HEK293 (cell line): Measurements from ENCODE around the gene COX6A2.

Experiments used
- CTCF ChIA-PET: fragments of 350-600 bp; formaldehyde crosslinking; extraction: SDS; loops from one replicate; lab custom pipeline; 2021; ENCODE audit warnings: antibody characterized with exemption; lab: Yijun Ruan, JAX
- POLR2A ChIA-PET: fragments of 300-600 bp; formaldehyde crosslinking; extraction: SDS; loops from one replicate; lab custom pipeline; 2020; ENCODE audit warnings: antibody characterized with exemption, inconsistent platforms; lab: Yijun Ruan, JAX
- H3K27ac ChIP-seq: fragments of 200-500 bp; sonication (Bioruptor generic); 2 replicates; pipeline ENCODE4 v1.5.1; 2014; ENCODE audit warnings: low read depth, low read length, control low read depth, inconsistent platforms; ENCODE audit errors: extremely low read depth
- H3K36me3 ChIP-seq, 2 experiments: fragments of 200-500 bp in 1 of 2; sonication (Bioruptor generic) in 1 of 2; 1 replicate in 1 of 2; 2 replicates in 1 of 2; pipeline ENCODE4 v1.5.1; 2014 to 2017; ENCODE audit warnings: inconsistent platforms in 2 of 2, low read length in 2 of 2; ENCODE audit not compliant: control insufficient read depth in 2 of 2, insufficient read depth in 1 of 2
- H3K4me1 ChIP-seq: fragments of 200-500 bp; sonication (Bioruptor generic); 2 replicates; pipeline ENCODE4 v1.5.1; 2014; ENCODE audit warnings: mild to moderate bottlenecking, low read length, inconsistent platforms; ENCODE audit not compliant: control insufficient read depth, insufficient read depth
- H3K4me3 ChIP-seq: 2 replicates; pipeline ENCODE4 v1.5.1; 2011; ENCODE audit warnings: low read depth, mild to moderate bottlenecking, control low read depth, low read length, moderate library complexity
- H3K9me3 ChIP-seq: fragments of 200-500 bp; sonication (Bioruptor generic); 2 replicates; pipeline ENCODE4 v1.5.1; 2014; ENCODE audit warnings: low read depth, low read length, inconsistent platforms; ENCODE audit not compliant: control insufficient read depth, insufficient read depth
- IKZF3 ChIP-seq: fragments of 450-650 bp; IDR thresholded peaks from 2 replicates; pipeline ENCODE4 v1.5.0; 2018; ENCODE audit warnings: missing biosample characterization, mild to moderate bottlenecking, missing genetic modification characterization, moderate library complexity
- KLF9 ChIP-seq: fragments of 450-650 bp; formaldehyde crosslinking; IDR thresholded peaks from 2 replicates; pipeline ENCODE4 v1.5.1; 2016; ENCODE audit warnings: missing biosample characterization, missing genetic modification characterization, low read depth
- RBAK ChIP-seq: fragments of 450-650 bp; formaldehyde crosslinking; IDR thresholded peaks from 2 replicates; pipeline ENCODE4 v1.5.1; 2016; ENCODE audit warnings: missing biosample characterization, missing genetic modification characterization
- SALL2 ChIP-seq: fragments of 450-650 bp; formaldehyde crosslinking; IDR thresholded peaks from 2 replicates; pipeline ENCODE4 v1.5.0; 2017; ENCODE audit warnings: missing biosample characterization, mild to moderate bottlenecking, missing genetic modification characterization, borderline replicate concordance
- SCRT2 ChIP-seq: fragments of 450-650 bp; formaldehyde crosslinking; IDR thresholded peaks from 2 replicates; pipeline ENCODE4 v1.5.1; 2016; ENCODE audit warnings: missing biosample characterization, missing genetic modification characterization
- TRIM28 ChIP-seq: IDR thresholded peaks from 2 replicates; pipeline ENCODE4 v1.6.1; 2011; ENCODE audit warnings: low read length, control low read depth, borderline replicate concordance
- ZBTB1 ChIP-seq: fragments of 450-650 bp; formaldehyde crosslinking; IDR thresholded peaks from 2 replicates; pipeline ENCODE4 v1.5.1; 2016; ENCODE audit warnings: missing biosample characterization, missing genetic modification characterization
- ZBTB21 ChIP-seq: fragments of 450-650 bp; formaldehyde crosslinking; IDR thresholded peaks from 2 replicates; pipeline ENCODE4 v1.5.1; 2017; ENCODE audit warnings: missing biosample characterization, missing genetic modification characterization
- ZFP3 ChIP-seq: fragments of 450-650 bp; formaldehyde crosslinking; IDR thresholded peaks from 2 replicates; pipeline ENCODE4 v1.5.1; 2016; ENCODE audit warnings: low read depth, missing biosample characterization, missing genetic modification characterization
- ZNF2 ChIP-seq: fragments of 450-650 bp; formaldehyde crosslinking; IDR thresholded peaks from 2 replicates; pipeline ENCODE4 v1.5.1; 2016; ENCODE audit warnings: missing biosample characterization, missing genetic modification characterization
- ZNF274 ChIP-seq, 2 experiments: fragments of 200-500 bp in 1 of 2; fragments of 450-650 bp in 1 of 2; sonication (Bioruptor generic) in 1 of 2; formaldehyde crosslinking in 1 of 2; IDR thresholded peaks; 2 replicates each; pipeline versions ENCODE4 v1.5.1 to v1.6.1; 2014 to 2016; ENCODE audit warnings: borderline replicate concordance in 1 of 2, inconsistent platforms in 1 of 2, low read length in 1 of 2, missing biosample characterization in 1 of 2, missing genetic modification characterization in 1 of 2
- ZNF350 ChIP-seq: fragments of 450-650 bp; formaldehyde crosslinking; IDR thresholded peaks from 2 replicates; pipeline ENCODE4 v1.5.0; 2017; ENCODE audit warnings: missing biosample characterization, mild to moderate bottlenecking, missing genetic modification characterization
- ZNF558 ChIP-seq: fragments of 450-650 bp; formaldehyde crosslinking; IDR thresholded peaks from 2 replicates; pipeline ENCODE4 v1.5.1; 2016; ENCODE audit warnings: missing biosample characterization, missing genetic modification characterization
- ZNF658 ChIP-seq: fragments of 450-650 bp; formaldehyde crosslinking; IDR thresholded peaks from 2 replicates; pipeline ENCODE4; 2016; ENCODE audit warnings: missing biosample characterization, missing genetic modification characterization
- ZNF670 ChIP-seq: fragments of 450-650 bp; formaldehyde crosslinking; IDR thresholded peaks from 2 replicates; pipeline ENCODE4 v1.5.1; 2016; ENCODE audit warnings: missing biosample characterization, missing genetic modification characterization, low read depth
- ZNF792 ChIP-seq: fragments of 450-650 bp; formaldehyde crosslinking; IDR thresholded peaks from 2 replicates; pipeline ENCODE4 v1.5.1; 2016; ENCODE audit warnings: missing biosample characterization, missing genetic modification characterization
- TF ChIP-seq, protein P1 (sequence below): fragments of 450-650 bp; formaldehyde crosslinking; IDR thresholded peaks from 2 replicates; pipeline ENCODE4 v1.5.1; 2016; ENCODE audit warnings: missing biosample characterization, missing genetic modification characterization, borderline replicate concordance
- TF ChIP-seq, protein P2 (sequence below): fragments of 450-650 bp; formaldehyde crosslinking; IDR thresholded peaks from 2 replicates; pipeline ENCODE4 v1.5.1; 2016; ENCODE audit warnings: missing biosample characterization, missing genetic modification characterization, low read depth

Gene COX6A2

DNA sequence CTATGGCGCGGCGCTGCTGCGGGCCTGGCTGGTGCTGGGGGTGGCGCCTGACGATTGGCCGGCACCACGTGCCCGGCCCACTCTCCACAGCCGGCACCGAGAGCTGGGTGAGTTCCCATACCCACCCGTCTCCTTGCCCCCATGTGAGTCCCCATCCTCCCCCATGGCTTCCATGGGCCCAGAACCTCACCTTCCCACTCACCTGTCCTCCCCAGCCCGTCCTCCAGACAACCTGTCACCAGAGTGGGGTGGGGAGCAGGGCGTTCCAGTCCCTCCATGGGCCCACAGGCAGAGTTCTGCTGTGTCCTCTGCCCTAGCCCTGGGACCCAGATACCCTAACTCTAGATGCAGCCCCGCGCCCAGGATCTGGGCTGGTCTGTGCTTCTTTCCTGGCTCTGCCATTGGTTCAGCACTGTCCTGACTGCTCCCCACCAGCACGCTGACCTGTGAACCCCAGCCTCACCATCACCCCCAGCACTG lies 36.7 kb upstream of the COX6A2 start (continued):
- TF ChIP-seq ZNF670 (tag by site-specific recombination) (no peak), ZNF792 (tag by site-specific recombination) (no peak), ZBTB1 (tag by site-specific recombination) (no peak)

DNA sequence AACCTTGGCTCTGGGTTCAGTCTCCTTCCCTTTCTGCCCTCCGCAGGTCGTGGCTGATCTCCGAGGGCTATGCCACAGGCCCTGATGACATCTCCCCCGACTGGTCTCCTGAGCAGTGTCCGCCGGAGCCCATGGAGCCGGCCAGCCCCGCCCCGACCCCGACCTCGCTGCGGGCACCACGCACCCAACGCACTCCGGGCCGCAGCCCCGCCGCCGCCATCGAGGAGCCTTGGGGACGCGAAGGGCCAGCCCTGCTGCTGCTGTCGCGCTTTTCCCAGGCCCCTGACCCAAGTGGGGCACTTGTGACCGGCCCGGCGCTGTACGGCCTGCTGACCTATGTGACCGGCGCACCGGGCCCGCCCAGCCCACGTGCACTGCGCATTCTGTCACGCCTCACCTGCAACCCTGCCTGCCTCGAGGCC lies 36.2 kb upstream of the COX6A2 start:
- H3K4me1 ChIP-seq, result no peaks in the 10 kb centered on the region
- H3K27ac ChIP-seq, result no peak overlapping the region
- no peaks in the 10 kb centered on the region for H3K9me3 ChIP-seq
- POLR2A ChIA-PET, result no interaction called here
- H3K36me3 ChIP-seq, result peaks cover 0 to 49% of the 10 kb centered on the region in 2 experiments; a peak in 2 of 3 replicates
- CTCF ChIA-PET, result no interaction called here
- TF ChIP-seq SCRT2 (tag by site-specific recombination) (no peak), ZNF350 (tag by site-specific recombination) (no peak)
- H3K4me3 ChIP-seq, result no peak overlapping the region

DNA sequence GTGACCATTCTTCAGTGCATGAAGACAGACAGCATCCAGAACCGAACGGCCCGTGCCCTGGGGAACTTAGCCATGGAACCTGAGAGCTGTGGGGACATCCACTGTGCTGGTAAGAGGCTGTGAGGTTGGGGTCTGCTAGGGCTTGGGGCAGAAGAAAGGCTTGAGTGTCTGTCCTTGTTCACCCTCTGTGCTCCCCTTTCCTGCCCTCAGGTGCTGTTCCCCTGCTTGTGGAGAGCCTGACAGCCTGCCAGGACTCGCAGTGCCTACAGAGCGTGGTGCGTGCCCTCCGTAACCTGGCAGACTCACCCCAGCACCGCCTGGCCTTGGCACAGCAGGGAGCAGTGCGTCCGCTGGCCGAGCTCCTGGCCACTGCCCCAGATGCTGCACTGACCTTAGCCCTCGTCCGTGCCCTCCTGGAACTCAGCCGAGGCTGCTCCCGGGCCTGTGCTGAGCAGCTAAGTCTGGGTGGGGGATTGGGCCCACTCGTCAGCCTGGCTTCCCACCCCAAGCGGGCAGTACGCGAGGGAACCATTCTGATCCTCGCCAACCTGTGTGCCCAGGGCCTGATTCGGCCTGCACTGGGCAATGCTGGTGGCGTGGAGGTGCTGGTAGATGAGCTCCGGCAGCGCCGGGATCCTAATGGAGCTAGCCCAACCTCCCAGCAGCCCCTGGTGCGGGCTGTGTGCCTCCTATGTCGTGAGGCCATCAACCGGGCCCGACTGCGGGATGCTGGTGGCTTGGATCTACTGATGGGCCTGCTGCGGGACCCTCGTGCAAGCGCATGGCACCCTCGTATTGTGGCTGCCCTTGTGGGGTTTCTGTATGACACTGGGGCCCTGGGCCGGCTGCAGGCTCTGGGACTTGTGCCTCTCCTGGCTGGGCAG lies 34.0 kb upstream of the COX6A2 start:
- H3K9me3 ChIP-seq, result no peaks in the 10 kb centered on the region
- H3K27ac ChIP-seq, result no peak overlapping the region
- H3K4me1 ChIP-seq, result no peaks in the 10 kb centered on the region
- CTCF ChIA-PET, result interaction anchor here (1.3 kb wide), 1 partner anchor 479 kb away, joined by 3 read pairs; no protein-coding TSS in a partner anchor
- POLR2A ChIA-PET, result no interaction called here
- TF ChIP-seq ZBTB21 (tag by site-specific recombination) (no peak), RBAK (tag by site-specific recombination) (no peak), SALL2 (tag by site-specific recombination) (no peak), ZNF658 (tag by site-specific recombination) (no peak), ZNF558 (no peak), ZFP3 (tag by site-specific recombination) (no peak), ZNF274 (IDR thresholded peaks at IDR 0.05; ENCODE audit: low read length) (no peak), ZNF274 (tag by site-specific recombination; IDR thresholded peaks at IDR 0.05; ENCODE audit: borderline replicate concordance) (no peak), IKZF3 (tag by site-specific recombination) (no peak), ZNF2 (no peak), KLF9 (tag by site-specific recombination) (no peak), TRIM28 (no peak)
- TF ChIP-seq, protein P1, sequence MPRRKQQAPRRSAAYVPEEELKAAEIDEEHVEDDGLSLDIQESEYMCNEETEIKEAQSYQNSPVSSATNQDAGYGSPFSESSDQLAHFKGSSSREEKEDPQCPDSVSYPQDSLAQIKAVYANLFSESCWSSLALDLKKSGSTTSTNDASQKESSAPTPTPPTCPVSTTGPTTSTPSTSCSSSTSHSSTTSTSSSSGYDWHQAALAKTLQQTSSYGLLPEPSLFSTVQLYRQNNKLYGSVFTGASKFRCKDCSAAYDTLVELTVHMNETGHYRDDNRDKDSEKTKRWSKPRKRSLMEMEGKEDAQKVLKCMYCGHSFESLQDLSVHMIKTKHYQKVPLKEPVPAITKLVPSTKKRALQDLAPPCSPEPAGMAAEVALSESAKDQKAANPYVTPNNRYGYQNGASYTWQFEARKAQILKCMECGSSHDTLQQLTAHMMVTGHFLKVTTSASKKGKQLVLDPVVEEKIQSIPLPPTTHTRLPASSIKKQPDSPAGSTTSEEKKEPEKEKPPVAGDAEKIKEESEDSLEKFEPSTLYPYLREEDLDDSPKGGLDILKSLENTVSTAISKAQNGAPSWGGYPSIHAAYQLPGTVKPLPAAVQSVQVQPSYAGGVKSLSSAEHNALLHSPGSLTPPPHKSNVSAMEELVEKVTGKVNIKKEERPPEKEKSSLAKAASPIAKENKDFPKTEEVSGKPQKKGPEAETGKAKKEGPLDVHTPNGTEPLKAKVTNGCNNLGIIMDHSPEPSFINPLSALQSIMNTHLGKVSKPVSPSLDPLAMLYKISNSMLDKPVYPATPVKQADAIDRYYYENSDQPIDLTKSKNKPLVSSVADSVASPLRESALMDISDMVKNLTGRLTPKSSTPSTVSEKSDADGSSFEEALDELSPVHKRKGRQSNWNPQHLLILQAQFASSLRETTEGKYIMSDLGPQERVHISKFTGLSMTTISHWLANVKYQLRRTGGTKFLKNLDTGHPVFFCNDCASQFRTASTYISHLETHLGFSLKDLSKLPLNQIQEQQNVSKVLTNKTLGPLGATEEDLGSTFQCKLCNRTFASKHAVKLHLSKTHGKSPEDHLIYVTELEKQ (tag by site-specific recombination), result no peak
- TF ChIP-seq, protein P2, sequence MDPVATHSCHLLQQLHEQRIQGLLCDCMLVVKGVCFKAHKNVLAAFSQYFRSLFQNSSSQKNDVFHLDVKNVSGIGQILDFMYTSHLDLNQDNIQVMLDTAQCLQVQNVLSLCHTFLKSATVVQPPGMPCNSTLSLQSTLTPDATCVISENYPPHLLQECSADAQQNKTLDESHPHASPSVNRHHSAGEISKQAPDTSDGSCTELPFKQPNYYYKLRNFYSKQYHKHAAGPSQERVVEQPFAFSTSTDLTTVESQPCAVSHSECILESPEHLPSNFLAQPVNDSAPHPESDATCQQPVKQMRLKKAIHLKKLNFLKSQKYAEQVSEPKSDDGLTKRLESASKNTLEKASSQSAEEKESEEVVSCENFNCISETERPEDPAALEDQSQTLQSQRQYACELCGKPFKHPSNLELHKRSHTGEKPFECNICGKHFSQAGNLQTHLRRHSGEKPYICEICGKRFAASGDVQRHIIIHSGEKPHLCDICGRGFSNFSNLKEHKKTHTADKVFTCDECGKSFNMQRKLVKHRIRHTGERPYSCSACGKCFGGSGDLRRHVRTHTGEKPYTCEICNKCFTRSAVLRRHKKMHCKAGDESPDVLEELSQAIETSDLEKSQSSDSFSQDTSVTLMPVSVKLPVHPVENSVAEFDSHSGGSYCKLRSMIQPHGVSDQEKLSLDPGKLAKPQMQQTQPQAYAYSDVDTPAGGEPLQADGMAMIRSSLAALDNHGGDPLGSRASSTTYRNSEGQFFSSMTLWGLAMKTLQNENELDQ (tag by site-specific recombination), result no peak
- peaks cover 0 to 54% of the 10 kb centered on the region in 2 experiments; a peak in 2 of 3 replicates for H3K36me3 ChIP-seq
- H3K4me3 ChIP-seq, result no peak overlapping the region
